Ecto neural progenitor cell (in vitro differentiated cells): Measurements from ENCODE around the gene CD79B.

Experiments
- DNase-seq: peaks from one replicate; pipeline ENCODE4 v3.0.0-alpha.2; 2018; ENCODE audit warnings: low spot score

Gene CD79B

DNA sequence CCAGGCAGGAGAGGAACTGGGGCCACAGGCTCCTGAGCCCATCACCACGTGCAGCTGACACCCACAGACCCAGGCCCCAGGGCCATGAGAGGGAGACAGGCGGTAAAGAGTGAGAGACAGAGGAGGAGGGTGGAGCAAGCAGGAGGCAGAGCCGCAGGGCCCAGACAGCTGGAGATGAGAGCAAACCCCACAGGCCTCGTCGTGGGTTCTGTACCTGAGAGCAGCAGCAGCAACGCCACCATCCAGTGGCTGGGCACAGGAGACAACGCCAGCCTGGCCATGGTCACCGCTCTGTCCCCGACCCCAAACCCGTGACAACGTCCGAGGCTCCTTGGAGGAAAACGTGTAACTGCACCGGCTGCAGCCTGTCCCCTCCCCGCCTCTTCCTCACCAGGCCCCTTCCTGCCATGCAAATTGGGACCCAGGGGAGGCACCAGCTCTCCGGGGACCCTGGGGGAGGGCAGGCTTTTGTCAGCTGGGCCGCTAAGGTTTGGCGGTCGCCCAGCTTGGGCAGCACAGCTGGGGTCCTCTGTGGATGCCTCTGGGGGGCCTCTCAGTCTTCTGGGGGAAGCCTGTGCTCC, at the start of gene CD79B:
TSS of gene CD79B (minus strand) at position 351 of the 581 bp plus-strand sequence. CDS start at position 281, 70 bp downstream.
- DNase-seq = no peak

DNA sequence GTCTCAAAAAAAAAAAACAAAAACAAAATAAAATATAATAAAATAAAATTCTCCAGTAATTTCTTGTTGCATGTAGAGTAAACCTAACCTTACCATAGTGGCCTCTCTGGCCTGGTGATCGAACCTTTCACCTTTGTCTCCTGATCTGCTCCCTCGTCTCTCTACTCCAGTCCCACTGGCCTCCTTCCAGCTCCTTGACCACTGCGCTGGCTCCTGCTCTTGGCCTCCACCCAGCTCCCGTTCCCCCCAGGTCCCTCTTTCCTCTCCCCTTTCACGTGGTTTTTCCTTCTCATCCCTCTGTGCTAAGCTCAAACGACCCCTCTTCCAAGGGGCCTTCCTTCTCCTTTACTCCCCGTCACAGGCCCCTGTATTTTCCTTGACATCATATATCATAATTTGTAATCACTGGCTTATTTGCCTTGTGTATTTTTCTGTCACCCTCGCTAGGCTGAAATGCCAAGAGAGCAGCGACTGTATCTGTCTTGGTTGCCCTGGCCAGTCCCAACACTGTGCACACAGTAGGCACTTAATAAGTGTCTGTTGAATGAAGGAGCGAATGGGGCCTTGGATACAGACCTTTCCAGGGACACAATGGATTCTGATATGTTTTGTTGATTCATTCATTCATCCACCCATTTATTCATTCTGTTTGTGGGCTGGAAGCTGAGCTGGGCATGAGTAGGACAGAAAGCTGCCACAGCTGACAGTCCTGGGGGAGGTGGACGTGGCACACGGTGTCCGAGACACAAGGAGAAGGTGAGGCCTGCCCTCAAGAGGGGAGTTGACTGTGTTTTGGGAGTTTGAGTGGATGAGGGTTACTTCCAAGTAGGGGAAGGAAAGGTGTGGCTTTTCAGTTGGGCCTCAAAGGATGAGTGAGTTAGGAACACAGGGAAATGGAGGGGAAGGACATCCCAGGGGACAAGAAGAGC, 46.4 kb upstream of the CD79B start:
- DNase-seq = no peak

DNA sequence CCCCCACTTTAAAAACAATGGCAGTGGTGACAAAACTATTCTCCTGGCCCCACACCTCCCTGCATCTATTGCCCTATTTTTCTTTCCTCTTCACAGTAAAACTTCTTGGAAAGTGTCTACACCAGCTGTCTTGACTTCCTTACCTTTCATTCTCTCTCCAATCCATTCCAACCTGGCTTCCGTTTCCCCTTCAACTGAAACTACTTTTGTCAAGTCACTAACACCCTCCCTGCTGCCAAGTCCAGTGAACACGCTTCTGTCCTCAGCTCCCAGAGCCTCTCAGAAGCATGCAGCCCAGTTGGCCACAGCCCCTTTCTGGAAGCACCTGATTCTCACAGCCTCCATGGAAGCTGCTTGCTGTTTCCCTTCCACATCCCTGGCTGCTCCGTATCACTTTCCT, 44.6 kb upstream of the CD79B start:
- no peak for DNase-seq

DNA sequence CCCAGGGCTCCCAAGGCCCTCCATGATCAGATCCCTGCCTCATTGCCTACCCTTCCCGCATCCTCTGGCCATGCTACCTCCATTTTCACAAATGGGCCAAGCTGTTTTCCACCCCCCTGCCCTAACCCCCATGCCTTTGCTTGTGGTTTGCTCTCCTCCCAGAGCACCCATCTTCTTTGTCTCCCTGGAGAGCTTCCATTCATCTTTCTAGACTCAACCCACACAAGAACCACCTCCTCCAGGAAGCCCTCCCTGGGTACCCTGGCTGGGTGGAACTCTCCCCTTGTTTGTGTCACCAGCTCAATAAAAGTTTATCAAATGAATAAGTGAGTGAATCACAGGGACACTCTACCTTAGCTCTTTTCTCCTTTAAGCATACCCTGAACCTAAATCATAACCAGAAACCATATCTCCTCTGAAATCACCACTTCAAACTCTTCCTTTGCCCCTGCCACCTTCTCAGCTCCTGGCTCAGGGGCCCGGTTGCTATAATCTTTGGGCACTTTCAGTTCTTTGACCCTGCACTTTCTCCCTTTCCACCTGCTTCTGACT, 43.5 kb upstream of the CD79B start:
- no peak for DNase-seq

DNA sequence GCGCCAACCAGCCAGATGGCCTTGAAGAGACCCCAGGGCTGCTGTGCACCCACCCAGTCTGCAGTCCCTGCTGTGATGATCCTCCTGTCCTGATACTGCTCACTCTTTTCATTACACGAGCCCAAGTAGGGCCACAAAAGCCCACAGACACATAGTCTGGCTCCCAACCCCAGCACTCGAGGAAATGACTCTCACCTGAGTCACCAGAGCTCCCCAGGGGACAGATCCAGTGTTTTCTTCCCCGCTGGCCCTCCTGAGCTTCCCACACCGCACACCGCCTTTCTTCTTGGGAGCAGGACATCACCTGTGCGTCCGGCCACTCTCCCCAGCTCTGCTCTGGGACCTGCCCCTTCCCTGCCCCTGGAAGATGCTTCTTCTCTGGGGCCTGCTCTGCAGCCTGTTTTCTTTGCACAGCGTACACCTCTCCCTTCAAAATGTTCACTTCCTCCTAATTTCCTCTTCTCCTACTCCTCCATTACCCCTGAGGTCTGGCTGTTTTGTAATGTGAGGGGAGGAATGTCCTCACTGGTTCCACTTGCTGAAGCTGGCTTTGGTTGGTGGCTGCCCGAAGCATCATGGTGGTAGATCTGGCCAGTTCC, 42.6 kb upstream of the CD79B start:
- no peak for DNase-seq

DNA sequence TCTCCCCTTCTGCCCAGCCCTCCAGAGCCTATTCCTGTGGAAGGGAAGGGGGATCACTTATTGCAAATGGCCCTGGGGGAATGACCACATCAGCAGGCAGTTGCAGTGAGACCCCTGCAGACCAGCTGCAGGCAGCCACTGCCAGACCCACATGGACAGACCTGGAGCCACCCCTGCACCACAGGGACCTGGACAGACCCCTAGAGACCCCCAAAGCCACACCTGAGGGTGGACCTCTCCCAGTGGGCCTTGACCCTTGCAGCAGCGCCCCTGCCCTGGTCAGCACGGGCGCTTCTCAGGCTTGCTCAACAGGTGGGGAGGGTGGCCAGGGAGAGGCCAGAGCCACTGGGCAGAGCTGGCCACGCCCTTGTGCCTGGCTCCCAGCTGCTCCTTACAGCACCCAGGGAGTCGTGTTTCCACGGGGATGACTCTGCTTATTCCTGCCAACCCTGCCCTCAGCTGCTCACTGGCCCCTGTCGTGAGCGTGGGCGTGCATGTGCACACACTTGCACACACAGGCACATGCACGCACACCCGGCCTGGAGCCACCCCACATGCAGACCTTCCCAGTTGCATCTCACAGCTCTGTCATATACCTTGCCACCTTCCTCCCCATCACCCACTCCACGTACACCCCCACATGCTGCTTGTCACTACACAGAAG, 41.9 kb upstream of the CD79B start:
- DNase-seq = no peak

DNA sequence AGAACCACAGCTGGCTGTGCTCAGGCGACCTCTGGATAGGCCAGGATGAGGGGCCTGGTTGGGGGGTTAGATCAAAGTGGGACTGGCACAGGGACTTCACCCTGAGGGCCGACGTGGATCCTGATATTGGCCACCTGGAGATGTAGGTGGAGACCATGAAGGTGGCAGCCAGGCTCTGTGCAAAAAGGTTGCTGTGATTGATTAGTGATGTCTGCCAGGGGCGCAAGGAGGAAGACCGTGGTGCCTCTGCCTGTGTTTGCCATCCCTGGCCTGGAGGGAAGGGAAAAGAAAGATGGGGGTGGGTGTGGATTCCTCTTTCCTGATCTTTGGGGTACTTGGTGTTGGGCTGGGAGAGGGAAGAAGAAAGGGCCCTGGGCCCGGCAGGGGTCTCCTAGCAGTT, 41.1 kb upstream of the CD79B start:
- DNase-seq = no peak

DNA sequence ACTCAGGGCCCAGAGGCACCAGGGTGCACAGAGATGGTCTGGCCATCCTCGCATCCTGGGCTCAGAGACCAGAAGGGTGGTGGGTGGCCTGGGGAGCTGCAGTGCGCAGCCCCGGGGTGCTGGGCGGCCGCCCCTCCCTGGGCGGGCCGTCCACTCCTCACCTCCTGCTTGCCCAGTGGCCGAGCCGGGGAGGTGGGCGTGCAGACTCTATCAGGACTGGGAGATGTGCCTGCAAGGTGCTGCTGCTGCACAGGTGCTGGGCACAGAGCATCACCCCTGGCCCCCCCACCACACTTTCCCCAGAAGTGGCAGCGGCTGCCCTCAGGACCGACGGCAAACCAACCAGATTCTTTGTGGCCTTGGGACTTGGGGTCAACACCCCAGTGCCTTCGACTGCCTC, 40.7 kb upstream of the CD79B start, which contains the start of gene SCN4A:
TSS of gene SCN4A (minus strand) at position 123 of the 400 bp plus-strand sequence. CDS start at position 46, 77 bp downstream.
- DNase-seq = no peak

DNA sequence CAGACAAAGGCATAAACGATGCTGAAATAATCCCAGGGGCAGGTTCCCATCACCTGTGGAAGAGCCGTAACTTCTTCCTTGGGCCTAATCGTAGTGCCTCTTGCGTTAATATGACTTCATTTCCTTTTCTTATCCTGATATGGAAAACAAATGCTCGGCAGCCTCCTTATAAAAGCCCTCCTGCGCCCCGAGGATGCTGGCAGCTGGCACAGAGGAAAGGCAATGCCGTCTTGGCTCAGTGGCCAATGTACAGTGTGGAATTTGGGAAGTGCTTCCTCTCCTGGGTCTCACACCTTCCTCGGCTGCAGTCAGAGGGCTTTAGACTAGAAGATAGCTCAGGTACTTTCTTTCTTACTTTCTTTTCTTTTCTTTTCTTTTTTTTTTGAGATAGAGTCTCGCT, 37.1 kb upstream of the CD79B start:
- DNase-seq = no peak

DNA sequence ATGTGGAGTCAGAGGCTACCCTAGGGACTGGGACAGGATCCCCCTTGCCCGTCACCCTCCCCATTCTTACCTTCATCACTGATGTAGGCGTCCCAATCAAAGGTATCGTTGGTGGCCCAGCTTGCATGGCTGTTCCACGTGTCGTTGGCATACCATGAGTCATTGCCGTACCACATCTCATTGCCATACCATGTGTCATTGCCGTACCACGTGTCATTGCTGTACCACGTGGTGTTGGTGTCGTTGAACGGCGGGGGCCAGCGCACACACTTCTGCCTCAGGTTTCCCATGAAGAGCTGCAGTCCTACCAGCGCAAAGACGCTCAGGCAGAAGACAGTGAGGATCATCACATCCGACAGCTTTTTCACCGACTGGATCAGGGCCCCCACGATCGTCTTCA, 35.8 kb upstream of the CD79B start:
- no peak for DNase-seq

DNA sequence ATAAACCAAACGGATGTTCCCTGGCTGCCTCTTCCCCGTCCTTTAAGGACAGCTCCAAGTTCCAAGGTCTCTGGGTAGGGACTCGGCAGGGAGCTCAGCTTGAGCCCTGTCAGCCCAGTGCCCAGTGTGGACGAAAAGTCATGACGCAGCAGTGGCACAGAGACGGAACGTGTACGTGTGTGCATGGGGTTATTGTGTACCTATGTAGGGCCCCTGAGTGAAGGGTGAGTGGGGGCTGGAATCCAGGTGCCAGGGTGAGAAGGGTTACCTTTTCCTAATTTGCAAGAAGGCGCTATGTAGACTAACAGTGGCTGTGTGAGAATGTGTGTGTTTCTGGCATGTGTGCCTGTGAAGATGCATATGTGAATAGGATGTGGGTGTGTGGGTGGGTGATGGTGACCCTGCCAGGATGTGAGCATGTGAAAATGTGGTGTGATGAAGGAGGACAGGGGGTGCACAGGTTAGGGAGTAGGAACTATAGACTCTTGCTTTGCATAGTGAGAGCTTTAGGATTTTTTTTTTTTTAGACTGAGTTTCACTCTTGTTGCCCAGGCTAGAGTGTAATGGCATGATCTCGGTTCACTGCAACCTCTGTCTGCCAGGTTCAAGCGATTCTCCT, 34.6 kb upstream of the CD79B start:
- no peak for DNase-seq

DNA sequence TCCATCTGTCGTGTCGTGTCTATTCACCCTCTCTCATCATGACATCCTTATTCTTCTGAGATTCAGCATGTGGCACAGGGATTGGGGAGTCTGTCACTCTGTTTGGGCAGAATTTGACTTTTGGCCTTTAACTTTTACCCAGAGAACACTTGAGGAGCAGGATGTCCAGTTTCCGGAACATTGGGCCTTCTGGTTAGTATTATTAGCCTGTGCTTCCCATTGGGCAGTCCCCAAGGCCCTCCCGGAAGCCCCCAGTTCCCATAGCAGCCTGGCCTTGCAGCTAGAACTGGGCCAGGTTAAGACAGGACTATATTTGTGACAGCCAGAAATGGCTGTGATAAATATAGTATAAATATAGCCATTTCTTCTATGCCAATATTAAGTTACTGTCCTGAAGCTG, 31.0 kb upstream of the CD79B start:
- DNase-seq = no peak

DNA sequence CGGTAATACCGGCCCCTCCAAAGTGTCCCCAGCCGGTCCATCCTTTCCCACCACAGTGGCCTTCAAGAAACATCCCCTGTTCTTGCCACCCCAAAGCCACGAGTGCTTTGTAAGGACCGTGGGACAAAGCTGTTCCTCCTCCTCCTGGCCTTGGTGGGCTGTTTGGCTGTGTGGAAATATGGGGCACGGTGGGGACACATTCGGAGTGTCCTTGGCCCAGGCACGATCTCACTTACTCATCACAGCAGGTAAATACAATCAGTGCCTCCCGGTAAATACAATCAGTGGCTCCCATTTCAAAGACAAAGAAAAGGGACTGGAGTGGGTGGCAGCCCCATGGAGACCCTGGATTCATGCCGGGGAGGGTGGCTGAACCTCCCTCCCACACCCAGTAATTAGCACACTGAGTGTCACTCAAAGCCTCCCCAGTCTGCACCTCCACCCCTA, 30.2 kb upstream of the CD79B start:
- DNase-seq = no peak

DNA sequence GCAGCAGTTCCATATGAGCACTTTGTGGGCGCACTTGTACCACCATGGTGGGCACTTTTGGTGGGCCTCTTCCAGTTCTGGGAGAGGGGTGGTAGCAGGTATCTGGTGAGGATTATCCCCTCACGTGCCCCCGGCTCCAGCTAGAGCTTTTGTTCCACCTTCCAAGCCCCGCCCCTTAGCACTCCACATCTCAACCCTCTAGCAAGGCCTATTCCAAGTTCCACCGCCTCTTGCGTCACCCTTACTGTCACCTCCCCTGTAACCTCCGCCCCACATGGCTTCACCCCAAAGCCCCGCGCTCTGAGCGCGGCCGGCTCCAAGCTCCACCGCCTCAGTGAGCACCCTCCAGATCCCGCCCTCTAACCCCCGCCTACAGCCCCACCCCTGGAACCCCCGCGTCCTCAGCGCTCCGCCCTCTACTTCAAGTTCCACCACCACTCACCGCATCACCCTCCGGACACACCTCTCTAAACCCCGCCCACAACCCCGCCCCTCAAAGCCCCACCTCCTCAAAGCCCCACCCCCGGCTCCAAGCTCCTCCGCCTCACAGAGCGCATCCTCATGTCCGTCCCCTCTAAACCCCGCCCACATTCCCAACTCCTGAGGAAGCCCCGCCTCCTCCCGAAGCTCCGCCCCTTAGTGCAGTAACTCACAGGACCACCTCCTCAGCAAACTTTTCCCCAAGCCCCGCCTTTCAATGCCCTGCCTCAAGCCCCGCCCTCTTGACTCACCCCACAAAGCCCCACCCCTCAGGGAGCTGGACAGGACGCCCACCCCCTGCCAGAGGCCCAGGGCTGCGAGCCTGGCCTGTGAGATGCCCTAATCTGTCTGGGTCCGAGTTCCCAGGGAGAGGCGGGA, 29.5 kb upstream of the CD79B start:
- DNase-seq = peak; percentile 100

DNA sequence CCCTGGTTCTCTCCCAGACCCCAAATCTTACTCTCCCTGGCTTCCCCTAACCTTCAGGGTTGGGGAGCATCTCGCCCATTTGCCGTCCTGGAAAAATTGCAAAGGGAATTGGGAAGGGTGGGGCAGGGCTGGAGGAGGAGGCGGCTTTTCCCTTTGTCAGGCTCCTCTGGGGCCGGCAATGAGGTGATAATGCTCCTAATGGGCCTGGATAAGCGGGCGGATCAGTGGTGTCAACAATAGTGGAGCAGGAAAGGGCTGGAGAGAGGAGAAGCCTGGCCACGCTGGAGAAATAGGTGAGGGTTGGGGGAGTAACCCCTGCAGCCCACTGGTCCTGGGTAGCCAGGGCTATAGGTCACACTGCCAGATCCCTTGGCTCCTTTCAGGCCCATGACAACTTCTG, 28.3 kb upstream of the CD79B start:
- no peak for DNase-seq

DNA sequence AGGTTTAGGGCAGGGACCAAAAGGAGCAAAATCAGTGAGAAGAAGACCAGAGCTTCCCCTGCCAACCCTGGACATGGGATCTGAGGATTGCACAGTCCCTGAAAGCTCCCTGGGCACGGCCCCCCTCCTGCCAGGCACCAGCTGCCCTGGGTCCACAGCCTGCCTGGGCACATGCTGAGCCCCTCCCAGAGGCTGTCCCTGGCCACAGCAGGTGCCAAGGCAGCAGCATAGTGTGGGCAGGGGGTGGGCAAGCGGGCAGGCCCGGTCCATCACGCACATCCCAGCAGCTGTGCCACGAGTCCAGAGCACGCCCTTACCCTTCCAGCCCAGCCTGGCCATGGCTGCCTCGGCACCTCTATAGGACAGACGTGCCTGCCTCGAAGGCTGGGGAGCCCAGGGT, 27.9 kb upstream of the CD79B start:
- no peak for DNase-seq

DNA sequence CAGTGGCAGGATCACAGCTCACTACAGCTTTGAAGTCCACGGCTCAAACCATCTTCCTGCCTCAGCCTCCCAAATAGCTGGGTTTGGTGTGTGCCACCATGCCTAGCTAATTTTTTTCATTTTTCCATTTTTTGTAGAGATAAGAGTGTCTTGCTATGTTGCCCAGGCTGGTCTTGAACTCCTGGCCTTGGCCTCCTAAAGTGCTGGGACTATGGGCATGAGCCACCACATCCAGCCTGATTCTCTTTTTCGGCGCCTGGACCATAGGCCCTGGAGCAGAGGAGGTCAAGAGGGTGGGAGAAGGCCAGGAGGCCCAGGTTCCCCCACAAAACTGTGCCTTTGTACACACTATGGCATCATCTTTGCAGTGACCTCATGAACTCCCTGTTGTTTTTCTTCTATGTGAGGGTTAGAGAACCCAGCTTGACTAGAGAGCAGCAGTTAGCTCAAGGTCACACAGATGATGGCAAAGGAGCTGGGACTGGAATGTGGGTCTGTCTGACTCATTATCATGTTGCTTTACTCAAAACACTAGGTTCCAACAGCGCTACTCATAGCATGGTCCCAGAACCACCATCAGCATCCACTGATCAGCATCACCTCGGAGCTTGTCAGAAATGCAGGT, 24.3 kb upstream of the CD79B start:
- DNase-seq = no peak

DNA sequence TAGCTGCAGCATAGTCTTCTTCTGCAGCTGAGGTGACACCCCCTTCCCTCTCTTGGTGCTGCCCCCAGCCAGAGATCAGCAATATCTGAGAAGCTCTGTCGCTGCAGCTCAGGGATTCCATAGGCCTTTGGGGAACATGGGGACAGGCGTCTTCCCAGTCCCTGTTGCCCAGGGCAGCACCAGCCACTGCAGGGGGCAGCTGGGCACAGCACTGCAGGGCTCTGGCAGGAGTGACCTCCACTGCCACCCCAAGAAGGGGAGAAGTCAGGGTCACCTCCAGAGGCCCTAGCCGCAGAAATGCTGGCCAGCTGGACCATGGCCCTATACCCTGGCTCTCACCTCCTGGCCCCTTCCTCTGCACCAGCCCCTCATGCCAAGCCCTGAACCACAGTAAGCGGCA, 23.7 kb upstream of the CD79B start:
- no peak for DNase-seq

DNA sequence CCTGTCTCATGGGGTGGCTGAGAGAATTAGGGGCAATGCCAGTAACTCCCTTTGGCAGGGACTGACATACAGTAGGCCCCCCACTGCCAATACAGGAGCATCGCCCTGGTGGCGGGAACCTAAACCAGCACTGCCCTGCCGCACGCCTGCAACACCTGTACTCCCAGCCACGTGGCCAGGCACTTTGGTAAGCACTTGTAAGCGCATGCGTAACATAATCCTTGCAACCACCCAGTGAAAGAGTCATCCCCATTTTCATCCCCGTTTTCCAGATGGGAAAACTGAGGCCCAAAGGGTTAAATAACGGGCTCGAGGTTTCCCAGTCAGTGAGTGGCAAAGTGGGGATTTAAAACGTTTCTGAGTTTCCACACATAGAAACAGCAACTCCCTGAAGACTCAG, 23.1 kb upstream of the CD79B start:
- DNase-seq = no peak

DNA sequence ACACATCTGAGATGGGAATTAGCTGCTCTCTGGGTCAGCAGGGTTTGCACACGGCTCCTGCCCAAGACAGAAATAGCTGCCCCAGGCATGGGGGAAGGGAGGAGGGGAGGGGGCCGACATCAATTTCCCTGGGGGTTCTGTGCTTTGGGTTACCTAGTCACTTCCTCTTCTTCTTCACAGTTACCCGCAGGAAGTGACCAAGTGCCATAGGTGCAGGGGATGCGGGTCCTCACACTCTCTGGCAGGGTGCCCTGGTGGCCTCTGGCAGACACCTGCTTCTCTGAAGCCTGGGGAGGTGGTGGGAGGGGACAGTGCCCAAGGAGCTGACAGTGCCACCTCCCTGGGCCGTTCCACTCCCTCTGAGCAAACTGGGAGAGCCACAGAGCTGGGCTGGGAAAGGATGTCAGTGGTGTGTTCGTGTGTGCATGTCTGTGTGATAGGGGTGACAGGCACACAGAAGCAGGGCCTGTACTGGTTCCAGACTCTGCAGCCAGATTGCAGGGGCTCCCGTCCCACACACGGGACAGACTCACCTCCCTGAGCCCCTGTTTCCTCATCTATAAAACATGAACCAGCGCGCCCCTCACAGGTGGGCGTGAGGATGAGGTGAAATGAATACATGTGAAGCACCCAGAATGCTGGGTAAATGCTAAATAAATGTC, 22.4 kb upstream of the CD79B start:
- no peak for DNase-seq
